H9 (cell line): ENCODE results near the gene MADCAM1. TPM values are rescaled to one million over a fixed set of nuclear protein-coding genes. Genes with fewer than 3 reads are reported as not detected.

Source experiments
- DNase-seq: peaks from one replicate; pipeline ENCODE4 v3.0.0-alpha.2; 2017
- H2AFZ ChIP-seq: one replicate; pipeline ENCODE4 v1.6.1; 2013; ENCODE audit warnings: mild to moderate bottlenecking, low read length, control low read depth, moderate library complexity
- H2AK5ac ChIP-seq: 2 replicates; pipeline ENCODE4 v1.6.1; 2013; ENCODE audit warnings: low read length, control low read depth, mixed read lengths; ENCODE audit not compliant: insufficient read length
- H2BK120ac ChIP-seq: one replicate; pipeline ENCODE4 v1.6.1; 2013; ENCODE audit warnings: low read depth, mild to moderate bottlenecking, low read length, control low read depth, inconsistent platforms; ENCODE audit not compliant: poor library complexity, severe bottlenecking
- H2BK12ac ChIP-seq: 2 replicates; pipeline ENCODE4 v1.6.1; 2013; ENCODE audit warnings: low read length, control low read depth, mixed read lengths, low read depth; ENCODE audit not compliant: insufficient read length
- H2BK15ac ChIP-seq: 2 replicates; pipeline ENCODE4 v1.6.1; 2013; ENCODE audit warnings: low read depth, low read length, control low read depth
- H2BK20ac ChIP-seq: one replicate; pipeline ENCODE4 v1.6.1; 2013; ENCODE audit warnings: low read depth, mild to moderate bottlenecking, low read length, control low read depth, inconsistent platforms; ENCODE audit not compliant: poor library complexity, severe bottlenecking
- H2BK5ac ChIP-seq: 2 replicates; pipeline ENCODE4 v1.6.1; 2013; ENCODE audit warnings: low read length, control low read depth, mixed read lengths; ENCODE audit not compliant: insufficient read length
- H3K14ac ChIP-seq: 2 replicates; pipeline ENCODE4 v1.6.1; 2013; ENCODE audit warnings: low read length, control low read depth; ENCODE audit not compliant: insufficient read depth
- H3K18ac ChIP-seq: 2 replicates; pipeline ENCODE4 v1.6.1; 2013; ENCODE audit warnings: low read depth, mild to moderate bottlenecking, mixed read lengths, low read length, control low read depth; ENCODE audit not compliant: insufficient read length
- H3K23ac ChIP-seq: 2 replicates; pipeline ENCODE4 v1.6.1; 2013; ENCODE audit warnings: low read length, control low read depth, mixed read lengths, low read depth; ENCODE audit not compliant: insufficient read length
- H3K23me2 ChIP-seq: 2 replicates; pipeline ENCODE4 v1.6.1; 2013; ENCODE audit warnings: low read depth, mild to moderate bottlenecking, mixed read lengths, low read length, control low read depth; ENCODE audit not compliant: insufficient read length, poor library complexity, severe bottlenecking
- H3K27ac ChIP-seq: 2 replicates; pipeline ENCODE4 v1.5.1; 2013; ENCODE audit warnings: low read length, control low read depth, mixed read lengths, low read depth; ENCODE audit not compliant: insufficient read length
- H3K27me3 ChIP-seq: 2 replicates; pipeline ENCODE4 v1.6.1; 2013; ENCODE audit warnings: low read length, control low read depth, inconsistent platforms; ENCODE audit not compliant: insufficient read depth
- H3K4ac ChIP-seq: 2 replicates; pipeline ENCODE4 v1.6.1; 2013; ENCODE audit warnings: low read depth, mild to moderate bottlenecking, control low read depth, inconsistent platforms, low read length, moderate library complexity
- H3K4me1 ChIP-seq: 2 replicates; pipeline ENCODE4 v1.6.1; 2013; ENCODE audit warnings: low read length, control low read depth, inconsistent platforms; ENCODE audit not compliant: insufficient read depth
- H3K4me2 ChIP-seq: 2 replicates; pipeline ENCODE4 v1.6.1; 2013; ENCODE audit warnings: low read length, control low read depth, mixed read lengths; ENCODE audit not compliant: insufficient read length, insufficient read depth
- H3K56ac ChIP-seq: 2 replicates; pipeline ENCODE4 v1.6.1; 2013; ENCODE audit warnings: low read depth, mild to moderate bottlenecking, mixed read lengths, low read length, control low read depth; ENCODE audit not compliant: insufficient read length
- H3K79me1 ChIP-seq: 2 replicates; pipeline ENCODE4 v1.6.1; 2013; ENCODE audit warnings: low read depth, mild to moderate bottlenecking, moderate library complexity, low read length, control low read depth, inconsistent platforms; ENCODE audit not compliant: insufficient read depth, poor library complexity, severe bottlenecking
- H3K79me2 ChIP-seq: 2 replicates; pipeline ENCODE4 v1.6.1; 2013; ENCODE audit warnings: low read length, control low read depth, inconsistent platforms; ENCODE audit not compliant: insufficient read depth
- H3K9ac ChIP-seq: 2 replicates; pipeline ENCODE4 v1.6.1; 2013; ENCODE audit warnings: low read length, control low read depth, mixed read lengths; ENCODE audit not compliant: insufficient read length; ENCODE audit errors: extremely low read depth
- H3K9me3 ChIP-seq: one replicate; pipeline ENCODE4 v1.6.1; 2013; ENCODE audit warnings: low read depth, low read length, inconsistent platforms; ENCODE audit not compliant: control insufficient read depth
- H3T11ph ChIP-seq: one replicate; pipeline ENCODE4 v1.6.1; 2013; ENCODE audit warnings: mild to moderate bottlenecking, low read length, control low read depth, inconsistent platforms
- H4K20me1 ChIP-seq: one replicate; pipeline ENCODE4 v1.6.1; 2013; ENCODE audit not compliant: control insufficient read depth, insufficient read length, insufficient read depth
- H4K5ac ChIP-seq: 2 replicates; pipeline ENCODE4 v1.6.1; 2013; ENCODE audit warnings: low read depth, mild to moderate bottlenecking, mixed read lengths, low read length, control low read depth; ENCODE audit not compliant: insufficient read length
- H4K8ac ChIP-seq: replicated peaks from 2 replicates; pipeline ENCODE4 v1.6.1; 2013; ENCODE audit warnings: low read length, control low read depth, mixed read lengths, low read depth; ENCODE audit not compliant: insufficient read length
- H4K91ac ChIP-seq: 2 replicates; pipeline ENCODE4 v1.6.1; 2013; ENCODE audit warnings: low read depth, mild to moderate bottlenecking, moderate library complexity, mixed read lengths, low read length, control low read depth; ENCODE audit not compliant: insufficient read length
- H3K27ac Mint-ChIP-seq, 3 experiments: 2 replicates in 2 of 3; 3 replicates in 1 of 3; pipeline ENCODE4 v1.8.0; 2020 to 2021; ENCODE audit warnings: mixed read lengths in 3 of 3, mild to moderate bottlenecking in 1 of 3, moderate library complexity in 1 of 3
- H3K27me3 Mint-ChIP-seq: 2 replicates; pipeline ENCODE4 v1.8.0; 2021; ENCODE audit warnings: low read depth, mild to moderate bottlenecking, moderate library complexity, mixed read lengths
- H3K36me3 Mint-ChIP-seq, 3 experiments: 2 replicates in 2 of 3; 3 replicates in 1 of 3; pipeline ENCODE4 v1.8.0; 2020 to 2021; ENCODE audit warnings: low read depth in 3 of 3, mixed read lengths in 3 of 3; ENCODE audit not compliant: insufficient read depth in 1 of 3
- H3K4me1 Mint-ChIP-seq, 2 experiments: 2 replicates each; pipeline ENCODE4 v1.8.0; 2020; ENCODE audit warnings: mixed read lengths in 2 of 2
- H3K4me3 Mint-ChIP-seq, 2 experiments: 2 replicates in 1 of 2; 3 replicates in 1 of 2; pipeline ENCODE4 v1.8.0; 2020 to 2021; ENCODE audit warnings: mild to moderate bottlenecking in 2 of 2, mixed read lengths in 2 of 2, moderate library complexity in 1 of 2
- H3K9me3 Mint-ChIP-seq, 2 experiments: 2 replicates in 1 of 2; 3 replicates in 1 of 2; pipeline ENCODE4 v1.8.0; 2020; ENCODE audit warnings: mild to moderate bottlenecking in 2 of 2, mixed read lengths in 2 of 2, moderate library complexity in 1 of 2
- CTCF ChIP-seq: fragments of 200-600 bp; sonication (generic); conservative IDR thresholded peaks from 3 replicates; pipeline ENCODE4 v1.8.0; 2021; ENCODE audit warnings: antibody characterized with exemption, mild to moderate bottlenecking
- WGBS: extraction: QIAGEN DNeasy Blood & Tissue Kit; methylation state at CpG from one replicate; pipeline ENCODE4 v1.1.7; 2013; ENCODE audit warnings: missing lambda C conversion rate, low lambda C conversion rate, mixed read lengths; ENCODE audit not compliant: insufficient read length; ENCODE audit errors: extremely low coverage; 5-methylcytosine and 5-hydroxymethylcytosine counted together
- total RNA-seq: library from RNA; stranded (reverse); gene quantifications from 2 replicates; pipeline ENCODE4 v1.2.1, GENCODE V29; 2021

The MADCAM1 gene
- total RNA-seq, 1 experiment from 2014 or later: 1.2 TPM

- Mint-ChIP-seq H3K4me3 (peak overlapping the region; percentile 53 to 77), H3K36me3 (peaks cover 10 to 26% (median 10%) of the 10 kb centered on the region in 3 experiments; a peak in 6 of 7 replicates), H3K4me1 (peaks cover 19 to 21% of the 10 kb centered on the region in 2 experiments), H3K27me3 (peaks cover 7% of the 10 kb centered on the region), H3K9me3 (peaks cover 5 to 7% of the 10 kb centered on the region in 2 experiments; a peak in 3 of 5 replicates), H3K27ac (no peak overlapping the region)
- Histone ChIP-seq H2BK20ac (no peak overlapping the region), H3T11ph (no peak overlapping the region), H3K27me3 (no peaks in the 10 kb centered on the region), H2AFZ (no peak overlapping the region), H2AK5ac (no peak overlapping the region), H4K8ac (no peak overlapping the region), H2BK5ac (no peak overlapping the region), H4K91ac (no peak overlapping the region), H3K27ac (no peak overlapping the region), H2BK120ac (no peak overlapping the region), H3K4me1 (no peaks in the 10 kb centered on the region), H3K23me2 (peaks cover 8% of the 10 kb centered on the region), H3K9ac (no peak overlapping the region), H3K79me2 (no peaks in the 10 kb centered on the region), H3K18ac (no peak overlapping the region), H4K5ac (no peak overlapping the region), H3K9me3 (no peaks in the 10 kb centered on the region), H2BK12ac (no peak overlapping the region), H3K23ac (no peak overlapping the region), H3K14ac (no peak overlapping the region), H2BK15ac (no peak overlapping the region), H3K4me2 (peak overlapping the region; percentile 38), H3K4ac (no peak overlapping the region), H4K20me1 (peaks cover 5% of the 10 kb centered on the region), H3K56ac (no peak overlapping the region), H3K79me1 (no peaks in the 10 kb centered on the region)
- WGBS: no CpG with 5 or more reads among the region's 21 CpGs
- peak; percentile 95 for DNase-seq
- peak; percentile 100 for TF ChIP-seq CTCF
Observed at GRCh38 chr19:510606-511100, 14.4 kb downstream of the MADCAM1 start.
